Common myeloid progenitor, CD34-positive (primary cell): ENCODE measurements around the gene RABL3. TPM values are rescaled to one million over a fixed set of nuclear protein-coding genes. Genes with fewer than 3 reads are reported as not detected.
A peak's percentile ranks its signal among the peaks of the same experiment; 100 is the strongest.
"Not testable (repeated sequence)": the region's sequence is repeated elsewhere in the genome, so short reads cannot be mapped to it uniquely, and the experiment has no call there.

Experiments used
- CTCF ChIA-PET: fragments of 350-600 bp; sonication (Branson Sonifier 250); formaldehyde crosslinking; loops from one replicate; lab custom pipeline; 2021; ENCODE audit warnings: antibody characterized with exemption; lab: Charles Lee
- POLR2A ChIA-PET: fragments of 350-600 bp; sonication (Branson Sonifier 250); formaldehyde crosslinking; loops from one replicate; lab custom pipeline; 2021; ENCODE audit warnings: antibody characterized with exemption; lab: Charles Lee
- DNase-seq, 3 donors: peaks; one replicate each; pipeline versions ENCODE4 v3.0.0 to v3.0.0-alpha.2; 2013
- H3K27ac ChIP-seq, 2 experiments: 1 replicate in 1 of 2; 2 replicates in 1 of 2; pipeline ENCODE4 v1.7.0; 2013; ENCODE audit warnings: inconsistent platforms in 2 of 2, low read length in 2 of 2, mild to moderate bottlenecking in 2 of 2, low read depth in 1 of 2, moderate library complexity in 1 of 2; ENCODE audit not compliant: severe bottlenecking in 2 of 2, insufficient read depth in 1 of 2, poor library complexity in 1 of 2
- H3K27me3 ChIP-seq, 5 experiments: replicated peaks in 2 of 5; 1 replicate in 3 of 5; 2 replicates in 2 of 5; pipeline versions ENCODE4 v1.6.1 to v1.7.0; 2013; ENCODE audit warnings: low read length in 4 of 5, mild to moderate bottlenecking in 2 of 5, moderate library complexity in 2 of 5, inconsistent platforms in 1 of 5; ENCODE audit not compliant: insufficient read depth in 5 of 5, control insufficient read depth in 4 of 5
- H3K36me3 ChIP-seq, 4 experiments: 1 replicate in 2 of 4; 2 replicates in 2 of 4; pipeline versions ENCODE4 v1.6.1 to v1.7.0; 2013; ENCODE audit warnings: low read length in 3 of 4, control low read depth in 1 of 4, mild to moderate bottlenecking in 1 of 4; ENCODE audit not compliant: control insufficient read depth in 4 of 4, insufficient read depth in 4 of 4
- H3K4me1 ChIP-seq, 4 experiments: 1 replicate in 3 of 4; 2 replicates in 1 of 4; pipeline versions ENCODE4 v1.6.1 to v1.7.1; 2013; ENCODE audit warnings: low read length in 3 of 4, mild to moderate bottlenecking in 3 of 4, control low read depth in 1 of 4, inconsistent platforms in 1 of 4, moderate library complexity in 1 of 4; ENCODE audit not compliant: control insufficient read depth in 4 of 4, insufficient read depth in 4 of 4; ENCODE audit errors: control extremely low read depth in 1 of 4
- H3K4me3 ChIP-seq, 7 experiments: 1 replicate in 4 of 7; 2 replicates in 3 of 7; pipeline versions ENCODE4 v1.5.1 to v1.7.0; 2013; ENCODE audit warnings: mild to moderate bottlenecking in 7 of 7, low read length in 6 of 7, moderate library complexity in 6 of 7, inconsistent platforms in 2 of 7, low read depth in 2 of 7, control low read depth in 1 of 7; ENCODE audit not compliant: insufficient read depth in 4 of 7, control insufficient read depth in 1 of 7; ENCODE audit errors: extremely low read depth in 1 of 7
- H3K9me3 ChIP-seq, 5 experiments: 1 replicate in 4 of 5; 2 replicates in 1 of 5; pipeline versions ENCODE4 v1.6.1 to v1.7.1; 2013; ENCODE audit warnings: low read length in 4 of 5, mild to moderate bottlenecking in 2 of 5, inconsistent platforms in 1 of 5, low read depth in 1 of 5, moderate library complexity in 1 of 5; ENCODE audit not compliant: control insufficient read depth in 4 of 5, insufficient read depth in 2 of 5; ENCODE audit errors: control extremely low read depth in 1 of 5
- WGBS: methylation state at CpG from one replicate; pipeline ENCODE4 v1.1.5; 2013; ENCODE audit not compliant: insufficient coverage; 5-methylcytosine and 5-hydroxymethylcytosine counted together
- polyA plus RNA-seq: library from polyadenylated mRNA; unstranded; fragments of 120-200 nt; gene quantifications from one replicate; pipeline ENCODE4 v1.2.1, GENCODE V29; 2013

RABL3 gene, protein sequence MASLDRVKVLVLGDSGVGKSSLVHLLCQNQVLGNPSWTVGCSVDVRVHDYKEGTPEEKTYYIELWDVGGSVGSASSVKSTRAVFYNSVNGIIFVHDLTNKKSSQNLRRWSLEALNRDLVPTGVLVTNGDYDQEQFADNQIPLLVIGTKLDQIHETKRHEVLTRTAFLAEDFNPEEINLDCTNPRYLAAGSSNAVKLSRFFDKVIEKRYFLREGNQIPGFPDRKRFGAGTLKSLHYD
- polyA plus RNA-seq = 12.3 TPM

DNA sequence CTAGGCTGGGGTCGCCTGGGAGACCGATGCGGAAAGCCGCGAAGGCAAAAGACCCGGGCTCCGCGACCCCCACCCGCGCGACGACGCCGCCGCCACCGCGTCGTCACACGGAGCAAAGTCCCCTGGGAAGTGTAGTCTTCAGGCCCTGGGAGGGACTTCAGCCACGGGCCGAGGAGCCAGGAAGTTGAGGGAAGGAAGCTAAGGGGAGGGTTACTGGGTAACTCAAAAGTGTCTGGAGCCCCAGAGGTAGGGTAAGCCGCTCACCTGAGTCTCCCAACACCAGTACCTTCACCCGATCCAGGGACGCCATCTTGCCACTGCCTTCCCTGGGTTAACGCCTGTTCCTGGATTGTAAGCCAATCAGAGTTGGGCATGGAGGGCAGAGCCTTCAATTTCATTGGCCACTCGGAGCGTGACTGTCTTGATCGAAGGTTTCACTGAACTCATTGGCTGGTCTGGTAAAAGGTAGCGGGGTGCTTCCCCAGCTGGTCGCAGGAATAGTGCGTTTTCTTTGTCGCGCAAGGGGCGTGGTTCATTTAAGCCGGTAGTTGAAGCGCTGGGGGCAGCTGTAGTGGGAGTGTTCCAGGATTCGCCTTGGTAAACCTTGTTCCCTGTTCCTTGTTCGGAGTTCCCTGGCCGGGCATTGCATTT lies at the start of gene RABL3, which contains the start of gene GTF2E1:
Gene RABL3 (minus strand): TSS at position 319 of the 651 bp plus-strand sequence. CDS start 9 bp downstream, at position 310.
Gene GTF2E1 (plus strand): TSS at position 547 of the 651 bp plus-strand sequence. CDS start 7,809 bp downstream, outside the sequence.
- H3K4me1 ChIP-seq = peaks cover 11 to 20% (median 17%) of the 10 kb centered on the region in 4 experiments
- H3K27me3 ChIP-seq = no peaks in the 10 kb centered on the region
- peaks cover 0 to 13% (median 2%) of the 10 kb centered on the region in 4 experiments for H3K36me3 ChIP-seq
- DNase-seq = peak; percentile 100
- WGBS = 0% methylated on average over 29 of the region's 39 CpGs
- peak within 1 kb of the TSS; percentile 77 to 100 (median 95) for H3K4me3 ChIP-seq
- ChIA-PET CTCF (interaction anchor here (0.7 to 1.6 kb wide), 7 partner anchors 12 to 174 kb away, joined by 3 to 6 read pairs (median 4); no protein-coding TSS in a partner anchor), POLR2A (no interaction called here)
- peak within 1 kb of the TSS; percentile 99 for H3K27ac ChIP-seq
- H3K9me3 ChIP-seq = peaks cover 0 to 6% (median 5%) of the 10 kb centered on the region in 5 experiments

DNA sequence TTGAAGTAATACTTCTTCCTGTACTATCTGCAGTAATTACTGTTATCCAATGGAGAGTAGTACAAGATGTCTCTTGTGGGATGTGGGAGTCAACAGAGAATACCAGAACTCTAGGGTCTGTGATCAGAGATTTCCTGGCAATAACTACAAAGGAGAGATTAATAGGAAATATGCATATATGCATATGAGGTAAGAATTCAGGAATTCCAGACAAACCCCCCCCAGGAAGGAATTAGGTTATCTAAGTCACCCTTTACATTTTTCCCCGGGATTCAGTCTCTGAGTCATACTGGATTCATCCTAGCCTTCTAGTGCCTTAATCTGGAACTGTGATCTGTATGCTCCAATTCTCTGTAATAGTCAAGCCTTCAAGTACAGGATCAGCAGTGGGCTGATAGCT lies 49.6 kb upstream of the RABL3 start:
- POLR2A ChIA-PET = no interaction called here

DNA sequence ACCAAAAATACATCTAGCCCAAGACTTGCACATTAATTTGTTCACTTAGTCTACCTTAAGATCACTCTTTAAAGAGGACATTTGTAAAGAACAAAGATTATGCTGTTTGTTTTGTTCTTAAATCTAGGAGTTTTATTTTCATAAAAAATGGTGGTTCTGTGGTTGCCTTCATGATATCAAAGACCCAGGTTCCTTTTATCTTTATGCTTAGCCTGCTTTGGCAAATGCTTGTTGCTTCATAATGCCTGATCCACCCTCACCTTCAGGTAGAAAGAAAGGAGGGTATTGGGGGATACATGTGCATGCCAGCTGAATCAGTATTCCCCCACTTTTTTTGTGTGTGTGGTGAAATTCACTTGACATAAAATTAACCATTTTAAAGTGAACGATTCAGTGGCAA lies 48.7 kb upstream of the RABL3 start:
- H3K4me3 ChIP-seq = no peak overlapping the region
- WGBS = no CpG with 5 or more reads among the region's 1 CpG
- H3K9me3 ChIP-seq = no peaks in the 10 kb centered on the region
- peaks cover 0 to 4% (median 0%) of the 10 kb centered on the region in 5 experiments for H3K27me3 ChIP-seq
- ChIA-PET POLR2A (no interaction called here), CTCF (no interaction called here)
- H3K27ac ChIP-seq = no peak overlapping the region
- H3K4me1 ChIP-seq = no peaks in the 10 kb centered on the region
- DNase-seq = no peak
- H3K36me3 ChIP-seq = no peaks in the 10 kb centered on the region

More for the DNA sequence above, 49.6 kb upstream of the RABL3 start:
- peaks cover 0 to 12% (median 4%) of the 10 kb centered on the region in 5 experiments for H3K27me3 ChIP-seq
- H3K9me3 ChIP-seq = no peaks in the 10 kb centered on the region
- H3K36me3 ChIP-seq = no peaks in the 10 kb centered on the region
- WGBS = no CpG with 5 or more reads among the region's 1 CpG
- no peak for DNase-seq
- H3K4me3 ChIP-seq = no peak overlapping the region
- H3K27ac ChIP-seq = no peak overlapping the region
- CTCF ChIA-PET = interaction anchor here (1.3 to 4.4 kb wide), 3 partner anchors 10 to 233 kb away, joined by 3 to 62 read pairs (median 7); no protein-coding TSS in a partner anchor
- H3K4me1 ChIP-seq = no peaks in the 10 kb centered on the region

DNA sequence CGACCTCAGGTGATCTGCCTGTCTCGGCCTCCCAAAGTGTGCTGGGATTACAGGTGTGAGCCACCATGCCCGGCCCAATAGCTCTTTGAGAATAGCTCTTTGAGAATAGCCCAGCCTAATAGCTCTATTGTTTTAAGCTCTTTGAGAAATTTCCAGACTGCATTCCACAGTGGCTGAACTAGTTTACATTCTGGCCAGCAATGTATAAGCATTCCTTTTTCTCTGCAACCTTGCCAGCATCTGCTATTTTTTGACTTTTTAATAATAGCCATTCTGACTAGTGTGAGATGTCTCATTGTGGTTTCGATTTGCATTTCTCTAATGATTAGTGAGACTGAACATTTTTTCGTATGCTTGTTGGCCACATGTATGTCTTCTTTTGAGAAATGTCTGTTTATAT lies 43.5 kb upstream of the RABL3 start:
- DNase-seq, H3K9me3 ChIP-seq, H3K4me1 ChIP-seq, H3K4me3 ChIP-seq, H3K27me3 ChIP-seq, H3K27ac ChIP-seq, POLR2A ChIA-PET: not testable (repeated sequence)
- CTCF ChIA-PET = interaction anchor here (0.9 kb wide), 1 partner anchor 9 kb away, joined by 5 read pairs; no protein-coding TSS in a partner anchor
- 81% methylated on average over 3 of the region's 5 CpGs for WGBS
- H3K36me3 ChIP-seq = peaks cover 3 to 13% (median 8%) of the 10 kb centered on the region in 4 experiments

DNA sequence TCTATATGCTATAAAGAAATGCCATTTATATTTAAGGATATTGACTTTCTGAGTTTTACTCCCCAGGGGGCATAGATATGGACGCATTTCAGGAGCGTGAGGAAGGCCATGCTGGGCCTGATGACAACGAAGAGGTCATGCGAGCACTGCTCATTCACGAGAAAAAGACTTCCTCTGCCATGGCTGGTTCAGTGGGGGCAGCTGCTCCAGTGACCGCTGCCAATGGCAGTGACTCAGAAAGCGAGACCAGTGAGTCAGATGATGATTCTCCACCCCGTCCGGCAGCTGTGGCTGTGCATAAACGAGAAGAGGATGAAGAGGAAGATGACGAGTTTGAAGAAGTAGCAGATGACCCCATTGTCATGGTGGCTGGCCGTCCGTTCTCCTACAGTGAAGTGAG lies 38.7 kb upstream of the RABL3 start:
- Histone ChIP-seq H3K9me3 (no peaks in the 10 kb centered on the region), H3K27ac (no peak overlapping the region), H3K36me3 (peaks cover 5 to 38% (median 21%) of the 10 kb centered on the region in 4 experiments), H3K4me3 (no peak overlapping the region), H3K27me3 (no peaks in the 10 kb centered on the region), H3K4me1 (no peaks in the 10 kb centered on the region)
- DNase-seq = no peak
- ChIA-PET POLR2A (no interaction called here), CTCF (interaction anchor here (1.1 to 1.3 kb wide), 2 partner anchors 12 to 222 kb away, joined by 3 read pairs; no protein-coding TSS in a partner anchor)
- WGBS = 96% methylated on average over 13 of the region's 13 CpGs

DNA sequence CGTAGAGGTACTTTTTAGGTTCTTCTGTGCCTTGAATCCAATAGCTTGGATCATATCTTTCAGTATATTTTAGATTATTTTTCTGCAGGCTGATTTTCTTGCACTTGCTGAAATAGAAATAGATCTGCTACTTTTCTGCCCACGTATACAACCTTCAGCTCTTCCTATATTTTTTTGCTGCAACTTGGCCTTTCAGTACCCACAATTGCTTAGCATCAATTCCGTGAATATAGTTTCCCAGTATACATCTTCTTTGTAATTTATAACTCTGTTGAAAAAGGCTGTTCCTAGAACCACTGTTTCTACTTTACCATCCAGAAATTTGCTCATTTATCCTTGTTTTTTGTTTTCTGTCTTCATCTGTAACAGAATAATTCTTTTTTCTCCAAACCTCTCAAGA lies 36.5 kb upstream of the RABL3 start:
- Histone ChIP-seq H3K27me3 (no peaks in the 10 kb centered on the region), H3K9me3 (no peaks in the 10 kb centered on the region), H3K36me3 (peaks cover 8 to 55% (median 21%) of the 10 kb centered on the region in 4 experiments), H3K4me1 (no peaks in the 10 kb centered on the region), H3K27ac (no peak overlapping the region), H3K4me3 (no peak overlapping the region)
- 100% methylated on average over 1 of the region's 3 CpGs for WGBS
- DNase-seq = no peak
- ChIA-PET CTCF (interaction anchor here (1.0 kb wide), 1 partner anchor 16 kb away, joined by 3 read pairs; no protein-coding TSS in a partner anchor), POLR2A (no interaction called here)
